ENCODE results near the gene PHF5A. TPM values are rescaled to one million over a fixed set of nuclear protein-coding genes. Genes with fewer than 3 reads are reported as not detected.
"Not testable (repeated sequence)": the region's sequence is repeated elsewhere in the genome, so short reads cannot be mapped to it uniquely, and the experiment has no call there.

PHF5A gene
- total RNA-seq, 1 donor from 2014 or later, result 32.9 TPM

DNA sequence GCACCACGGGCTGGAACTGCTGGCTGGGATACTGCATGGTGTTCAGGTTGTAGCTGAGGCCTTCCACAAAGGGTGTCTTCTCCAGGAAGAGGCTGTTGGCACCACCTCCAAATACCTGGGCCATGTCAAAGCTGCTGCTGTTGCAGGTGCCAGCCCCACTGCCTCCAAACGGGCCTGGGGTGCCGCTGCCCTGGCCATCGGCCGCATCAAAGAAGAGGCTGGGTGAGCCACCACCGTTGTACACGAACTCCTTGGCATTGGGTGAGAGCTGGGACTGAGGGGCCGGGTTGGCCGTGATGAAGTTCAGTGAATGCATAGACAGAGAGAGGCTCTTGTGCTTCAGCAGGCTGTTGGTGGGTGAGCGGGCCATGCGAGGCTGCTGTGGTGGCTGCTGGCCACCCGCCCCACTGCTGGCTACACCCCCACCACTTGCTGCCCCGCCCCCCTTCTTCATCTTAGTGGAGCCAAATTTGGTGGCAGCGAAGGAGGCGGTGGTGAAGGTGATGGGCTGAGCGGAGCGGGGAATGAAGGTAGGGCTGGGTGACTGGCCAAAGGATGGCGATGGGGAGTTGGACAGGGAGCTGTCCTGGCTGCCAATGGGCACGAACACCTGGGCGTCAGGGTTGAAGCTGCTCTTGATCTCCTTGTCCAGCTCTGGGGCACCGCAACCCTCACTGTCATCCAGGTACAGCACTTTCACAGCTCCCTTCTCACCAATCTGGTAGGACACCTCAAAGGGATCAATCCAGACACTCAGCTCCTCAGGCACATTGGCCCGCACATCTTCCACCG is 32.0 kb downstream of the PHF5A start:
- intact Hi-C loops (cut with DNase I), result no loop called here
- DNase-seq (no peak), ATAC-seq (no peak)
- Histone ChIP-seq H3K4me1 (peaks cover 12% of the 10 kb centered on the region), H3K4me3 (no peak overlapping the region), H3K27ac (no peak overlapping the region), H3K9me3 (no peaks in the 10 kb centered on the region), H3K27me3 (no peaks in the 10 kb centered on the region), H3K36me3 (peaks cover 58% of the 10 kb centered on the region)
- no peak for TF ChIP-seq CTCF (IDR thresholded peaks at IDR 0.05)

- DNase-seq (no peak), ATAC-seq (no peak)
- no peaks in the 10 kb centered on the region for H3K9me3 ChIP-seq
- intact Hi-C loops (cut with DNase I), result no loop called here
- peaks cover 12% of the 10 kb centered on the region for H3K4me1 ChIP-seq
- TF ChIP-seq CTCF (IDR thresholded peaks at IDR 0.05), result no peak
- H3K27me3 ChIP-seq, result no peaks in the 10 kb centered on the region
- no peak overlapping the region for H3K4me3 ChIP-seq
- peaks cover 54% of the 10 kb centered on the region for H3K36me3 ChIP-seq
- H3K27ac ChIP-seq, result no peak overlapping the region
Measured at GRCh38 chr22:41435560-41435959, 32.9 kb downstream of the PHF5A start.

GRCh38 chr22:41434361-41435003 is 34.0 kb downstream of the PHF5A start:
- Histone ChIP-seq H3K36me3 (peaks cover 51% of the 10 kb centered on the region), H3K4me1 (peaks cover 12% of the 10 kb centered on the region)
- DNase-seq; H3K4me3 ChIP-seq; H3K27ac ChIP-seq; H3K27me3 ChIP-seq; intact Hi-C loops (cut with DNase I); H3K9me3 ChIP-seq: not testable (repeated sequence)
- ATAC-seq, result peak; percentile 13

GRCh38 chr22:41433480-41433879 is 35.0 kb downstream of the PHF5A start:
- H3K9me3 ChIP-seq; intact Hi-C loops (cut with DNase I); H3K4me3 ChIP-seq; ATAC-seq; H3K27ac ChIP-seq; H3K27me3 ChIP-seq; H3K4me1 ChIP-seq; DNase-seq: not testable (repeated sequence)
- peaks cover 52% of the 10 kb centered on the region for H3K36me3 ChIP-seq

- intact Hi-C loops (cut with DNase I), result no loop called here
Measured at GRCh38 chr22:41431656-41432055, 36.8 kb downstream of the PHF5A start.

DNA sequence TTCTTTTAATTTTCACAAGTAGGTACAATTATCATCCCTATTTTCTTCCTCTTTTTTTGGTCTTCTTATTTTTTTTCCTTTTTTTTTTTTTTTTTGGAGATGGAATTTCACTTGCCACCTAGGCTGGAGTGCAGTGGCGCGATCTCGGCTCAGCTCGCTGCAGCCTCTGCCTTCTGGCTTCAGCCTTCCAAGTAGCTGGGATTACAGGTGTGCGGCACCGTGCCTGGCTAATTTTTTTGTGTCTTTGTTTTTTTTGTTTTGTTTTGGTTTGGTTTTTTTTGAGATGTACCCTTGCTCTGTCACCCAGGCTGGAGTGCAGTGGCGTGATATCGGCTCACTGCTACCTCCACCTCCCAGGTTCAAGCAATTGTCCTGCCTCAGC is 38.5 kb downstream of the PHF5A start:
- Histone ChIP-seq H3K27me3 (no peaks in the 10 kb centered on the region), H3K9me3 (no peaks in the 10 kb centered on the region), H3K4me3 (no peak overlapping the region), H3K4me1 (peaks cover 4% of the 10 kb centered on the region), H3K27ac (no peak overlapping the region), H3K36me3 (peaks cover 39% of the 10 kb centered on the region)
- intact Hi-C loops (cut with DNase I), result no loop called here
- no peak for TF ChIP-seq CTCF (IDR thresholded peaks at IDR 0.05)
- DNase-seq, result no peak
- no peak for ATAC-seq

More at GRCh38 chr22:41431656-41432055, 36.8 kb downstream of the PHF5A start:
- Histone ChIP-seq H3K27me3 (no peaks in the 10 kb centered on the region), H3K4me3 (no peak overlapping the region), H3K9me3 (no peaks in the 10 kb centered on the region), H3K4me1 (peaks cover 8% of the 10 kb centered on the region), H3K27ac (no peak overlapping the region), H3K36me3 (peaks cover 48% of the 10 kb centered on the region)
- no peak for TF ChIP-seq CTCF (IDR thresholded peaks at IDR 0.05)
- DNase-seq (no peak), ATAC-seq (no peak)
